ENCODE measurements around the gene STN1.
A peak's percentile ranks its signal among the peaks of the same experiment; 100 is the strongest.

The STN1 gene

GRCh38 chr10:103918053-103918846 lies at the start of gene STN1:
Gene STN1 (minus strand): TSS chr10:103918184. CDS start chr10:103917594, 590 bp downstream.
- peak; percentile 97 for DNase-seq

GRCh38 chr10:103967448-103968071 lies 49.6 kb upstream of the STN1 start:
- peak; percentile 43 for DNase-seq

GRCh38 chr10:103966671-103967447 lies 48.9 kb upstream of the STN1 start, which contains the start of gene SLK:
Gene SLK (plus strand): TSS chr10:103967140. CDS start chr10:103967746, 606 bp downstream.
- DNase-seq, result peak; percentile 87

- DNase-seq, result no peak
Observed at GRCh38 chr10:103960103-103960502, 42.1 kb upstream of the STN1 start.

GRCh38 chr10:103958996-103959395 lies 41.0 kb upstream of the STN1 start:
- no peak for DNase-seq

GRCh38 chr10:103954543-103954942 lies 36.6 kb upstream of the STN1 start:
- no peak for DNase-seq

GRCh38 chr10:103951942-103952341 lies 34.0 kb upstream of the STN1 start:
- DNase-seq, result no peak

GRCh38 chr10:103951183-103951582 lies 33.2 kb upstream of the STN1 start:
- DNase-seq, result no peak

GRCh38 chr10:103949728-103950127 lies 31.7 kb upstream of the STN1 start:
- no peak for DNase-seq

- no peak for DNase-seq
Observed at GRCh38 chr10:103947799-103948516, 30.0 kb upstream of the STN1 start.

GRCh38 chr10:103942866-103943265 lies 24.9 kb upstream of the STN1 start:
- peak; percentile 8 for DNase-seq

GRCh38 chr10:103941801-103942200 lies 23.8 kb upstream of the STN1 start:
- DNase-seq, result no peak

GRCh38 chr10:103939522-103939921 lies 21.5 kb upstream of the STN1 start:
- no peak for DNase-seq

GRCh38 chr10:103936022-103936421 lies 18.0 kb upstream of the STN1 start:
- peak; percentile 42 for DNase-seq

- DNase-seq, result no peak
Observed at GRCh38 chr10:103934308-103934707, 16.3 kb upstream of the STN1 start.

GRCh38 chr10:103933557-103934121 lies 15.7 kb upstream of the STN1 start:
- DNase-seq, result peak; percentile 82

- no peak for DNase-seq
Observed at GRCh38 chr10:103932971-103933370, 15.0 kb upstream of the STN1 start.

- no peak for DNase-seq
Observed at GRCh38 chr10:103932271-103932670, 14.3 kb upstream of the STN1 start.

GRCh38 chr10:103931603-103932002 lies 13.6 kb upstream of the STN1 start:
- no peak for DNase-seq

- DNase-seq, result no peak
Observed at GRCh38 chr10:103930881-103931280, 12.9 kb upstream of the STN1 start.

GRCh38 chr10:103930449-103930848 lies 12.5 kb upstream of the STN1 start:
- DNase-seq, result no peak

GRCh38 chr10:103929381-103929921 lies 11.5 kb upstream of the STN1 start:
- no peak for DNase-seq
